B cell (primary cell): ENCODE data around the gene TNN. TPM values are rescaled to one million over a fixed set of nuclear protein-coding genes. Genes with fewer than 3 reads are reported as not detected.

ENCODE experiments used
- ATAC-seq: fragments of 200-7000 bp; cut with Tn5 transposase; one replicate; pipeline ENCODE4 v1.10.0; 2021; ENCODE audit warnings: low read depth, mild to moderate bottlenecking, moderate number of reproducible peaks, moderate library complexity
- CTCF ChIA-PET: fragments of 350-600 bp; sonication (Branson Sonifier 250); formaldehyde crosslinking; loops from one replicate; lab custom pipeline; 2021; ENCODE audit warnings: antibody characterized with exemption, inconsistent platforms; lab: Charles Lee
- POLR2A ChIA-PET: fragments of 350-600 bp; sonication (Branson Sonifier 250); formaldehyde crosslinking; loops from one replicate; lab custom pipeline; 2021; ENCODE audit warnings: antibody characterized with exemption; lab: Charles Lee
- DNase-seq: peaks from one replicate; pipeline ENCODE4 v3.0.0; 2013
- H2AFZ ChIP-seq: 2 replicates; pipeline ENCODE4 v1.6.1; 2012; ENCODE audit warnings: mild to moderate bottlenecking, low read depth, low read length; ENCODE audit not compliant: insufficient read depth, poor library complexity, severe bottlenecking
- H3K27ac ChIP-seq, 2 donors: 1 replicate in 1 of 2; 2 replicates in 1 of 2; pipeline ENCODE4 v1.5.1; 2012 to 2013; ENCODE audit warnings: low read length in 2 of 2, mild to moderate bottlenecking in 2 of 2, moderate library complexity in 1 of 2
- H3K27me3 ChIP-seq, 4 experiments: fragments of 200-600 bp in 1 of 4; sonication (generic) in 1 of 4; replicated peaks in 1 of 4; 1 replicate in 2 of 4; 2 replicates in 2 of 4; pipeline versions ENCODE4 v1.6.1 to v1.7.0; 2013 to 2016; ENCODE audit warnings: low read length in 3 of 4, mild to moderate bottlenecking in 2 of 4, mixed read lengths in 1 of 4, moderate library complexity in 1 of 4; ENCODE audit not compliant: insufficient read depth in 4 of 4, control insufficient read depth in 3 of 4; ENCODE audit errors: control extremely low read depth in 1 of 4
- H3K36me3 ChIP-seq, 2 experiments: replicated peaks in 1 of 2; 1 replicate in 1 of 2; 2 replicates in 1 of 2; pipeline versions ENCODE4 v1.6.1 to v1.7.1; 2013; ENCODE audit warnings: low read length in 1 of 2; ENCODE audit not compliant: insufficient read depth in 2 of 2, control insufficient read depth in 1 of 2; ENCODE audit errors: control extremely low read depth in 1 of 2, extremely low read depth in 1 of 2
- H3K4me1 ChIP-seq, 2 donors: fragments of 200-600 bp in 1 of 2; sonication (generic) in 1 of 2; 1 replicate in 1 of 2; 2 replicates in 1 of 2; pipeline versions ENCODE4 v1.5.1 to v1.6.1; 2013 to 2017; ENCODE audit warnings: low read length in 2 of 2; ENCODE audit not compliant: control insufficient read depth in 2 of 2, insufficient read depth in 2 of 2
- H3K4me2 ChIP-seq: replicated peaks from 2 replicates; pipeline ENCODE3; 2012; ENCODE audit warnings: mild to moderate bottlenecking, low read depth, low read length; ENCODE audit not compliant: poor library complexity, severe bottlenecking
- H3K4me3 ChIP-seq, 5 experiments: fragments of 200-600 bp in 1 of 5; sonication (generic) in 1 of 5; 1 replicate in 3 of 5; 2 replicates in 2 of 5; pipeline versions ENCODE4 v1.5.1 to v1.7.0; 2011 to 2016; ENCODE audit warnings: low read length in 4 of 5, mild to moderate bottlenecking in 4 of 5, low read depth in 2 of 5, control low read depth in 1 of 5, moderate library complexity in 1 of 5; ENCODE audit not compliant: insufficient read depth in 1 of 5; ENCODE audit errors: control extremely low read depth in 1 of 5, extremely low read depth in 1 of 5
- H3K79me2 ChIP-seq: fragments of 200-600 bp; sonication (generic); one replicate; pipeline ENCODE4 v1.6.0; 2016; ENCODE audit warnings: low read length; ENCODE audit not compliant: control insufficient read depth, insufficient read depth
- H3K9ac ChIP-seq: fragments of 200-600 bp; sonication (generic); 2 replicates; pipeline ENCODE4 v1.6.1; 2017; ENCODE audit warnings: mild to moderate bottlenecking, low read length, moderate library complexity
- H3K9me3 ChIP-seq, 3 donors: one replicate each; pipeline versions ENCODE4 v1.6.1 to v1.7.1; 2013; ENCODE audit warnings: low read length in 2 of 3; ENCODE audit not compliant: control insufficient read depth in 2 of 3, insufficient read depth in 1 of 3; ENCODE audit errors: control extremely low read depth in 1 of 3
- H4K20me1 ChIP-seq: 2 replicates; pipeline ENCODE4 v1.6.0; 2012; ENCODE audit warnings: mild to moderate bottlenecking, low read length; ENCODE audit not compliant: insufficient read depth, control insufficient read depth, poor library complexity, severe bottlenecking
- H3K27ac Mint-ChIP-seq: one replicate; pipeline ENCODE4 v1.8.0; 2021; ENCODE audit warnings: mixed read lengths
- H3K27me3 Mint-ChIP-seq: one replicate; pipeline ENCODE4 v1.8.0; 2021; ENCODE audit warnings: mixed read lengths
- H3K4me1 Mint-ChIP-seq: one replicate; pipeline ENCODE4 v1.8.0; 2021; ENCODE audit warnings: mixed read lengths
- H3K4me3 Mint-ChIP-seq: one replicate; pipeline ENCODE4 v1.8.0; 2021; ENCODE audit warnings: mixed read lengths
- H3K9me3 Mint-ChIP-seq: one replicate; pipeline ENCODE4 v1.8.0; 2022; ENCODE audit warnings: mixed read lengths; ENCODE audit not compliant: insufficient read depth
- CTCF ChIP-seq: fragments of 200-600 bp; IDR thresholded peaks from one replicate; pipeline ENCODE4 v1.8.0; 2022; ENCODE audit warnings: antibody characterized with exemption, mild to moderate bottlenecking
- EZH2 ChIP-seq: IDR thresholded peaks from 2 replicates; pipeline ENCODE4 v1.6.1; 2012; ENCODE audit warnings: borderline replicate concordance, low read depth, mild to moderate bottlenecking, moderate library complexity, low read length; ENCODE audit not compliant: insufficient read depth, poor library complexity, severe bottlenecking
- WGBS: methylation state at CpG from one replicate; pipeline ENCODE4 v1.1.5; 2013; ENCODE audit warnings: missing lambda C conversion rate; ENCODE audit not compliant: insufficient coverage; 5-methylcytosine and 5-hydroxymethylcytosine counted together
- intact Hi-C: fragments of 100-400 bp; cut with micrococcal nuclease; formaldehyde crosslinking; loops from one replicate; pipeline ENCODE4 v1.10.0; 2022
- polyA plus RNA-seq: library from polyadenylated mRNA; depleted of rRNA; stranded (reverse); fragments of >200 nt; gene quantifications from 2 replicates; pipeline ENCODE4 v1.2.3, GENCODE V29; 2012
- total RNA-seq, 2 donors: library from RNA; stranded (reverse); fragments of 120-200 nt in 1 of 2; gene quantifications; 1 replicate in 1 of 2; 2 replicates in 1 of 2; pipeline versions ENCODE4 v1.2.3 to v1.2.4, GENCODE V29; 2013 to 2022

Gene TNN
- total and polyA plus RNA-seq, 2 donors (not counting 1 experiment from before 2014, with no cell fraction given): not detected

- DNase-seq: no peak
- Histone ChIP-seq H2AFZ (no peak overlapping the region), H3K4me1 (peaks cover 18 to 20% of the 10 kb centered on the region in 2 donors), H3K79me2 (peaks cover 71% of the 10 kb centered on the region), H3K9me3 (no peaks in the 10 kb centered on the region), H3K4me2 (no peak overlapping the region), H3K4me3 (no peak overlapping the region), H3K27me3 (no peaks in the 10 kb centered on the region), H3K27ac (peak overlapping the region in 1 of 2 donors; percentile 40), H3K36me3 (peaks cover 35 to 98% of the 10 kb centered on the region in 2 experiments), H4K20me1 (peaks cover 97% of the 10 kb centered on the region), H3K9ac (no peak overlapping the region)
- Mint-ChIP-seq H3K27me3 (no peaks in the 10 kb centered on the region), H3K27ac (peak overlapping the region; percentile 51), H3K4me3 (no peak overlapping the region), H3K9me3 (no peaks in the 10 kb centered on the region), H3K4me1 (peaks cover 61% of the 10 kb centered on the region)
- ATAC-seq: no peak
- intact Hi-C loops: no loop called here
- ChIA-PET CTCF (interaction anchor here (2.2 to 5.4 kb wide), 3 partner anchors 14 to 151 kb away, joined by 11 to 40 read pairs (median 16); no protein-coding TSS in a partner anchor), POLR2A (no interaction called here)
- WGBS: 100% methylated on average over 4 of the region's 4 CpGs
- no peak for TF ChIP-seq CTCF
- TF ChIP-seq EZH2: no peak
Observed at GRCh38 chr1:175168782-175169181, 101.1 kb downstream of the TNN start.

GRCh38 chr1:175169286-175170018 lies 101.8 kb downstream of the TNN start:
- peaks cover 77% of the 10 kb centered on the region for H3K79me2 ChIP-seq
- TF ChIP-seq EZH2 (no peak), CTCF (no peak)
- H3K27me3 Mint-ChIP-seq: no peaks in the 10 kb centered on the region
- H3K27ac ChIP-seq: peak overlapping the region in 1 of 2 donors; percentile 40
- POLR2A ChIA-PET: no interaction called here
- H3K9me3 ChIP-seq: no peaks in the 10 kb centered on the region
- no peak overlapping the region for H3K4me3 Mint-ChIP-seq
- no peak for DNase-seq
- H3K9ac ChIP-seq: no peak overlapping the region
- H3K4me2 ChIP-seq: no peak overlapping the region
- intact Hi-C loops: no loop called here
- H3K4me3 ChIP-seq: no peak overlapping the region
- peaks cover 67% of the 10 kb centered on the region for H3K4me1 Mint-ChIP-seq
- no peak for ATAC-seq
- peaks cover 22 to 25% of the 10 kb centered on the region in 2 donors for H3K4me1 ChIP-seq
- no CpG with 5 or more reads among the region's 6 CpGs for WGBS
- H3K36me3 ChIP-seq: peaks cover 34 to 98% of the 10 kb centered on the region in 2 experiments
- H3K27me3 ChIP-seq: no peaks in the 10 kb centered on the region
- H3K9me3 Mint-ChIP-seq: no peaks in the 10 kb centered on the region
- H2AFZ ChIP-seq: no peak overlapping the region
- H3K27ac Mint-ChIP-seq: peak overlapping the region; percentile 77
- peaks cover 100% of the 10 kb centered on the region for H4K20me1 ChIP-seq
- CTCF ChIA-PET: interaction anchor here (2.2 to 5.4 kb wide), 3 partner anchors 14 to 150 kb away, joined by 11 to 40 read pairs (median 16); no protein-coding TSS in a partner anchor
